Measurements from ENCODE around the gene OPTN. TPM values are rescaled to one million over a fixed set of nuclear protein-coding genes. Genes with fewer than 3 reads are reported as not detected.

Gene OPTN
- total RNA-seq, 1 experiment from 2014 or later, result 48.9 TPM

- no peak overlapping the region for H3K27ac Mint-ChIP-seq (ENCODE audit: unreplicated experiment)
- DNase-seq, result no peak
- CTCF ChIA-PET, result no interaction called here
- peaks cover 10% of the 10 kb centered on the region for H3K4me1 Mint-ChIP-seq (ENCODE audit: low read depth, unreplicated experiment)
- intact Hi-C loops (cut with micrococcal nuclease; ENCODE audit: unreplicated experiment), result no loop called here
- TF ChIP-seq CTCF (IDR thresholded peaks at IDR 0.05; ENCODE audit: unreplicated experiment), result no peak
- H3K9me3 Mint-ChIP-seq (ENCODE audit: low read depth, unreplicated experiment), result no peaks in the 10 kb centered on the region
- H3K36me3 Mint-ChIP-seq (ENCODE audit: insufficient read depth, unreplicated experiment), result peaks cover 12% of the 10 kb centered on the region
- BruUV-seq (replicated peaks), result no TSS peak
- no peaks in the 10 kb centered on the region for H3K27me3 Mint-ChIP-seq (ENCODE audit: unreplicated experiment)
- no peak overlapping the region for H3K4me3 Mint-ChIP-seq (ENCODE audit: low read depth, unreplicated experiment)
These were observed 6.6 kb downstream of the OPTN start for GRCh38 chr10:13106387-13107045.

GRCh38 chr10:13110908-13111307 is 10.9 kb downstream of the OPTN start:
- Mint-ChIP-seq H3K4me1 (ENCODE audit: low read depth, unreplicated experiment) (no peaks in the 10 kb centered on the region), H3K27me3 (ENCODE audit: unreplicated experiment) (no peaks in the 10 kb centered on the region), H3K4me3 (ENCODE audit: low read depth, unreplicated experiment) (no peak overlapping the region), H3K9me3 (ENCODE audit: low read depth, unreplicated experiment) (no peaks in the 10 kb centered on the region), H3K27ac (ENCODE audit: unreplicated experiment) (no peak overlapping the region), H3K36me3 (ENCODE audit: insufficient read depth, unreplicated experiment) (peaks cover 19% of the 10 kb centered on the region)
- no TSS peak for BruUV-seq (replicated peaks)
- no peak for TF ChIP-seq CTCF (IDR thresholded peaks at IDR 0.05; ENCODE audit: unreplicated experiment)
- intact Hi-C loops (cut with micrococcal nuclease; ENCODE audit: unreplicated experiment), result no loop called here
- no peak for DNase-seq
- CTCF ChIA-PET, result interaction anchor here (0.5 kb wide), 1 partner anchor 33 kb away, joined by 6 read pairs; no protein-coding TSS in a partner anchor

- Mint-ChIP-seq H3K9me3 (ENCODE audit: low read depth, unreplicated experiment) (no peaks in the 10 kb centered on the region), H3K27ac (ENCODE audit: unreplicated experiment) (no peak overlapping the region), H3K36me3 (ENCODE audit: insufficient read depth, unreplicated experiment) (peaks cover 16% of the 10 kb centered on the region), H3K4me3 (ENCODE audit: low read depth, unreplicated experiment) (no peak overlapping the region), H3K4me1 (ENCODE audit: low read depth, unreplicated experiment) (no peaks in the 10 kb centered on the region), H3K27me3 (ENCODE audit: unreplicated experiment) (no peaks in the 10 kb centered on the region)
- no TSS peak for BruUV-seq (replicated peaks)
- CTCF ChIA-PET, result no interaction called here
- TF ChIP-seq CTCF (IDR thresholded peaks at IDR 0.05; ENCODE audit: unreplicated experiment), result no peak
- intact Hi-C loops (cut with micrococcal nuclease; ENCODE audit: unreplicated experiment), result no loop called here
- no peak for DNase-seq
These were observed 13.6 kb downstream of the OPTN start for GRCh38 chr10:13113544-13113943.

GRCh38 chr10:13115832-13116803 is 16.2 kb downstream of the OPTN start:
- intact Hi-C loops (cut with micrococcal nuclease; ENCODE audit: unreplicated experiment), result no loop called here
- H3K36me3 Mint-ChIP-seq (ENCODE audit: insufficient read depth, unreplicated experiment), result peaks cover 18% of the 10 kb centered on the region
- TF ChIP-seq CTCF (IDR thresholded peaks at IDR 0.05; ENCODE audit: unreplicated experiment), result no peak
- no peak for DNase-seq
- H3K9me3 Mint-ChIP-seq (ENCODE audit: low read depth, unreplicated experiment), result no peaks in the 10 kb centered on the region
- CTCF ChIA-PET, result interaction anchor here (0.6 to 0.8 kb wide), 3 partner anchors 17 to 197 kb away, joined by 3 to 5 read pairs (median 4); no protein-coding TSS in a partner anchor
- H3K27ac Mint-ChIP-seq (ENCODE audit: unreplicated experiment), result no peak overlapping the region
- no TSS peak for BruUV-seq (replicated peaks)
- H3K27me3 Mint-ChIP-seq (ENCODE audit: unreplicated experiment), result no peaks in the 10 kb centered on the region
- H3K4me3 Mint-ChIP-seq (ENCODE audit: low read depth, unreplicated experiment), result no peak overlapping the region
- no peaks in the 10 kb centered on the region for H3K4me1 Mint-ChIP-seq (ENCODE audit: low read depth, unreplicated experiment)
